Small intestine (tissue), 7 donors: ENCODE measurements around the gene C19orf18. TPM values are rescaled to one million over a fixed set of nuclear protein-coding genes. Genes with fewer than 3 reads are reported as not detected.
A peak's percentile ranks its signal among the peaks of the same experiment; 100 is the strongest.

Experiments
- DNase-seq, 2 donors: peaks; one replicate each; pipeline versions ENCODE4 v3.0.0 to v3.0.0-alpha.2; 2013
- FAIRE-seq: peaks from 2 replicates; lab custom pipeline; 2012; peaks lifted over from hg19 to GRCh38; lab: Jason Lieb, UNC
- H3K27ac ChIP-seq, 3 donors: one replicate each; pipeline ENCODE4 v1.5.1; 2013; ENCODE audit warnings: low read length in 2 of 3, mild to moderate bottlenecking in 2 of 3, control low read depth in 1 of 3, inconsistent platforms in 1 of 3, low read depth in 1 of 3, moderate library complexity in 1 of 3
- H3K27me3 ChIP-seq, 3 donors: one replicate each; pipeline ENCODE4 v1.6.1; 2013; ENCODE audit warnings: low read length in 3 of 3, inconsistent platforms in 1 of 3; ENCODE audit not compliant: control insufficient read depth in 3 of 3, insufficient read depth in 3 of 3
- H3K36me3 ChIP-seq, 3 donors: one replicate each; pipeline ENCODE4 v1.6.1; 2013; ENCODE audit warnings: low read length in 3 of 3, inconsistent platforms in 1 of 3, low read depth in 1 of 3, mild to moderate bottlenecking in 1 of 3, moderate library complexity in 1 of 3; ENCODE audit not compliant: control insufficient read depth in 3 of 3, insufficient read depth in 2 of 3
- H3K4me1 ChIP-seq, 3 donors: one replicate each; pipeline ENCODE4 v1.6.1; 2013; ENCODE audit warnings: low read length in 2 of 3, inconsistent platforms in 1 of 3, low read depth in 1 of 3, mild to moderate bottlenecking in 1 of 3, moderate library complexity in 1 of 3; ENCODE audit not compliant: control insufficient read depth in 3 of 3, insufficient read depth in 2 of 3
- H3K4me3 ChIP-seq, 3 donors: one replicate each; pipeline ENCODE4 v1.5.1; 2013; ENCODE audit warnings: low read length in 3 of 3, control low read depth in 1 of 3, inconsistent platforms in 1 of 3, low read depth in 1 of 3, mild to moderate bottlenecking in 1 of 3, moderate library complexity in 1 of 3
- H3K9me3 ChIP-seq, 2 donors: one replicate each; pipeline ENCODE4 v1.6.1; 2013; ENCODE audit warnings: low read depth in 1 of 2, low read length in 1 of 2; ENCODE audit not compliant: control insufficient read depth in 2 of 2, insufficient read depth in 1 of 2
- WGBS, 3 donors: extraction: QIAGEN DNeasy Blood & Tissue Kit; methylation state at CpG; one replicate each; pipeline ENCODE4 v1.1.7; 2013; 5-methylcytosine and 5-hydroxymethylcytosine counted together
- polyA plus RNA-seq, 4 donors: library from polyadenylated mRNA; stranded (reverse) in 3 of 4; unstranded in 1 of 4; fragments of 200-250 nt in 3 of 4; fragments of 120-200 nt in 1 of 4; gene quantifications; one replicate each; pipeline versions ENCODE4 v1.2.1 to v1.2.3, GENCODE V29; 2013
- donor health status: healthy with polysubstance abuse.
- donor health status: control.
- donor health status: control.
- donor health status: Bipolar disorder and iron deficiency.
- donor health status: healthy.

C19orf18 gene
- polyA plus RNA-seq, 4 donors = 0.85 to 1.3 (median 1.0) TPM; not detected in 1

GRCh38 chr19:57978586-57979289 is 4.4 kb upstream of the C19orf18 start:
- WGBS, 3 donors = 95 to 97% (median 96%) methylated on average over 3 of the region's 3 CpGs
- DNase-seq (no peak), FAIRE-seq (no peak)
- Histone ChIP-seq H3K4me1 (no peaks in the 10 kb centered on the region), H3K9me3 (peaks cover 12 to 89% of the 10 kb centered on the region in 2 donors), H3K36me3 (peaks cover 23 to 28% (median 28%) of the 10 kb centered on the region in 3 donors), H3K4me3 (no peak overlapping the region), H3K27ac (no peak overlapping the region), H3K27me3 (no peaks in the 10 kb centered on the region)

GRCh38 chr19:57964761-57965160 is 9.6 kb downstream of the C19orf18 start:
- H3K4me1 ChIP-seq = no peaks in the 10 kb centered on the region
- DNase-seq = no peak
- no peaks in the 10 kb centered on the region for H3K36me3 ChIP-seq
- no peaks in the 10 kb centered on the region for H3K27me3 ChIP-seq
- WGBS, 3 donors = 83 to 95% (median 91%) methylated on average over 8 of the region's 8 CpGs
- FAIRE-seq = no peak
- H3K9me3 ChIP-seq = peaks cover 0 to 84% of the 10 kb centered on the region in 2 donors
- H3K4me3 ChIP-seq = no peak overlapping the region
- H3K27ac ChIP-seq = no peak overlapping the region

DNA sequence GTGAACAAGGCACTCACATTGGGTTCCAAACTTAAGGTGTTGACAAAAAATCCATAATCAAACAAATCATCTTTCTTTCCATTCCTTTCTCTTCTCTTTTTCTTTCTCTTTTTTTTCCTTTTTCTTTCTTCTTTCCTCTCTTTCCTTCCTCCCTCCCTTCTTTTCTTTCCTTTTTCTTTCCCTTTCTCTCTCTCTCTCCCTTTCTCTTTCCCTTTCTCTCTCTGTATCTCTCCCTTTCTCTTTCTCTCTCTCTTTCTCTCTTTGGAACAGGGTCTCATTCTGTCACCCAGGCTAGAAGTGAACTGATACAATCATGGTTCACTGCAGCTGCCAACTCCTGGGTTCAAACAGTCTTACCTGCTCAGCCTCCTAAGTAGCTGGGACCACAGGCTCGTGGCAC is 12.5 kb downstream of the C19orf18 start:
- H3K27me3 ChIP-seq = no peaks in the 10 kb centered on the region
- FAIRE-seq (no peak), DNase-seq (no peak)
- no peaks in the 10 kb centered on the region for H3K36me3 ChIP-seq
- WGBS, 3 donors = 82 to 90% (median 82%) methylated on average over 1 of the region's 1 CpG
- H3K4me3 ChIP-seq = no peak overlapping the region
- H3K9me3 ChIP-seq = peaks cover 0 to 79% of the 10 kb centered on the region in 2 donors
- no peaks in the 10 kb centered on the region for H3K4me1 ChIP-seq
- H3K27ac ChIP-seq = no peak overlapping the region

GRCh38 chr19:57954996-57955395 is 19.3 kb downstream of the C19orf18 start:
- H3K4me3 ChIP-seq = no peak overlapping the region
- no peaks in the 10 kb centered on the region for H3K36me3 ChIP-seq
- FAIRE-seq (no peak), DNase-seq (no peak)
- H3K27me3 ChIP-seq = no peaks in the 10 kb centered on the region
- H3K9me3 ChIP-seq = peaks cover 4 to 77% of the 10 kb centered on the region in 2 donors
- WGBS, 3 donors = 88 to 93% (median 91%) methylated on average over 4 of the region's 4 CpGs
- no peaks in the 10 kb centered on the region for H3K4me1 ChIP-seq
- no peak overlapping the region for H3K27ac ChIP-seq

- Histone ChIP-seq H3K4me3 (no peak overlapping the region), H3K27ac (no peak overlapping the region), H3K27me3 (no peaks in the 10 kb centered on the region), H3K4me1 (peaks cover 0 to 8% (median 6%) of the 10 kb centered on the region in 3 donors), H3K9me3 (peaks cover 6 to 69% of the 10 kb centered on the region in 2 donors), H3K36me3 (peaks cover 0 to 4% (median 2%) of the 10 kb centered on the region in 3 donors)
- DNase-seq (no peak), FAIRE-seq (no peak)
- 92 to 95% (median 92%) methylated on average over 11 to 12 of the region's 12 CpGs for WGBS, 3 donors
Measured at GRCh38 chr19:57949702-57950101, 24.6 kb downstream of the C19orf18 start.

DNA sequence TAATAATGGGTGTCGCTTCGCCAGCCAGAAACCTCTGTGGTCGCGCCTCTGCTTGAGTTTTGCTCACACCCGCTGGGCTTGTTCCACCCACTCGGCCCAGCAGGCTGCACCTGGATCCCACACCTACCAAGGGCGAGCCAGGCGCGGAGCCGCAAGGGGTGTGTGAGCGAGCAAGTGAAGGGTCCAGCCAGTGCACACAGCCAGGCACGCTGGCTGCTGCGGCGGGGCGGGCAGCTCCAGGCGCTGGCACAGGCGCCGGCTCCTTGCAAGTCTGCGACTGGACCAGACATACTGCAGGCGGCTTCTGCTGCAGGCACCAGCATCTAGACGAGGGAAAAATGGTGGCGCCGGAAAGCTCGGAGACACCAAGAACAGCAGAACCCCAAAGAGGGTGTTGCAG is 25.0 kb downstream of the C19orf18 start:
- H3K9me3 ChIP-seq = peaks cover 6 to 69% of the 10 kb centered on the region in 2 donors

GRCh38 chr19:57947419-57948134 is 26.8 kb downstream of the C19orf18 start, which contains the start of gene ZNF256:
TSS of gene ZNF256 (minus strand) at chr19:57947706. CDS start at chr19:57947474, 232 bp downstream.
- peaks cover 9 to 69% of the 10 kb centered on the region in 2 donors for H3K9me3 ChIP-seq
- no peaks in the 10 kb centered on the region for H3K27me3 ChIP-seq
- H3K36me3 ChIP-seq = peaks cover under 1 to 20% (median 12%) of the 10 kb centered on the region in 3 donors
- peak within 1 kb of the TSS; percentile 74 to 82 (median 78) for H3K4me3 ChIP-seq
- DNase-seq (peak; percentile 95 to 98), FAIRE-seq (no peak)
- H3K27ac ChIP-seq = peak within 1 kb of the TSS; percentile 27 to 86 (median 70)
- peaks cover 0 to 8% (median 6%) of the 10 kb centered on the region in 3 donors for H3K4me1 ChIP-seq
- WGBS, 3 donors = 6 to 9% (median 8%) methylated on average over 45 to 54 of the region's 54 CpGs

More for the DNA sequence above, 25.0 kb downstream of the C19orf18 start:
- Histone ChIP-seq H3K36me3 (peaks cover 0 to 6% (median 4%) of the 10 kb centered on the region in 3 donors), H3K4me1 (peaks cover 0 to 8% (median 6%) of the 10 kb centered on the region in 3 donors), H3K27me3 (no peaks in the 10 kb centered on the region), H3K4me3 (no peak overlapping the region), H3K27ac (no peak overlapping the region)
- 92 to 96% (median 94%) methylated on average over 21 to 24 of the region's 24 CpGs for WGBS, 3 donors
- DNase-seq = no peak
- FAIRE-seq = no peak

- no peaks in the 10 kb centered on the region for H3K27me3 ChIP-seq
- FAIRE-seq (no peak), DNase-seq (no peak)
- H3K9me3 ChIP-seq = peaks cover 12 to 69% of the 10 kb centered on the region in 2 donors
- peaks cover 0 to 8% (median 6%) of the 10 kb centered on the region in 3 donors for H3K4me1 ChIP-seq
- peak overlapping the region in 2 of 3 donors; percentile 70 to 86 for H3K27ac ChIP-seq
- peaks cover 5 to 25% (median 17%) of the 10 kb centered on the region in 3 donors for H3K36me3 ChIP-seq
- 1 to 3% (median 3%) methylated on average over 18 of the region's 18 CpGs for WGBS, 3 donors
- H3K4me3 ChIP-seq = peak overlapping the region; percentile 74 to 82 (median 78)
Measured at GRCh38 chr19:57947088-57947418, 27.3 kb downstream of the C19orf18 start.
